Measurements from ENCODE around the gene WDR5. TPM values are rescaled to one million over a fixed set of nuclear protein-coding genes. Genes with fewer than 3 reads are reported as not detected.

Gene WDR5
- total and polyA plus RNA-seq, 7 donors = 10.8 to 33.6 (median 15.0) TPM

DNA sequence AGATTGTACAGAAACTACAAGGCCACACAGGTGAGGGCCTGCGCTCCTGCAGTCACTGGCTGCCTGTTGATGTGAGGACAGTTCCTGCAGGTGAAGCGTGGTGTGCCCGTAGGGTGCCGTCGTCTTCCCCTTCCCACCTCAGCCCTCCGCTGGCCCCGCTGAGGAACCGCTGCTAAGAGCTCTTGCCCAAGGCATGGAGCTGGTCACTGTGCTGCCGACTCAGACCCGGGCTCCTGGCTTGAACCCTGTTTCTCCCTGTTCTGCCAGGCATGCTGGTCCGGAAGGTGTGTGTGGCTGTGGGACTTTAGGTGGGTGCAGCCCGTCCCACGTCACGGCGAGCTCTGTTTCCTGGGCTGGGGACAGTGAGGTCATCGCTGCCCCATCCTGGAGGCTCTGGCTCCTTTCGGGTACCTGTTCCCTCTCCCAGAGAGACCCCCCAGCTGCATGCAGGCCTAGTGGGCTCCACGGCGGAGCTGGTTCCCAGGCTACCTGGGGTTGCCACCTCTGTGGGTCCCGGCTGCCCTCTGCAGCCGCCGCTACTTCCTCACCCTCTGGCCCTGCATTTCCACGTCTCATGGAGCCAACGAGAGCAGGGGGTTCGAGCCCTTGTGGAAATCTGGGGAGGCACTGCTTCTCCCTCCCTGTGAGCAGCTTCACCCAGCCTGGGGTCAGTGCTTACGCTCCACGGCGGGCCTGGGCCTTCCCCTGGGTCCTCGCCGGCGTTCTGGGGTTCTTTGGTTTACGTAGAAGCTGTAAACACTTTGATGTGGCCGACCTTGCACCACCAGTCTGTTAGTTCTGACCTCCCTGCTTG is 20.9 kb downstream of the WDR5 start:
- WGBS, 2 donors = 92 to 95% methylated on average over 33 of the region's 33 CpGs
- TF ChIP-seq EP300 (IDR thresholded peaks at IDR 0.05) (no peak), POLR2AphosphoS5 (IDR thresholded peaks at IDR 0.05) (no peak), POLR2A (IDR thresholded peaks at IDR 0.05) (no peak)
- TF ChIP-seq, protein P1, sequence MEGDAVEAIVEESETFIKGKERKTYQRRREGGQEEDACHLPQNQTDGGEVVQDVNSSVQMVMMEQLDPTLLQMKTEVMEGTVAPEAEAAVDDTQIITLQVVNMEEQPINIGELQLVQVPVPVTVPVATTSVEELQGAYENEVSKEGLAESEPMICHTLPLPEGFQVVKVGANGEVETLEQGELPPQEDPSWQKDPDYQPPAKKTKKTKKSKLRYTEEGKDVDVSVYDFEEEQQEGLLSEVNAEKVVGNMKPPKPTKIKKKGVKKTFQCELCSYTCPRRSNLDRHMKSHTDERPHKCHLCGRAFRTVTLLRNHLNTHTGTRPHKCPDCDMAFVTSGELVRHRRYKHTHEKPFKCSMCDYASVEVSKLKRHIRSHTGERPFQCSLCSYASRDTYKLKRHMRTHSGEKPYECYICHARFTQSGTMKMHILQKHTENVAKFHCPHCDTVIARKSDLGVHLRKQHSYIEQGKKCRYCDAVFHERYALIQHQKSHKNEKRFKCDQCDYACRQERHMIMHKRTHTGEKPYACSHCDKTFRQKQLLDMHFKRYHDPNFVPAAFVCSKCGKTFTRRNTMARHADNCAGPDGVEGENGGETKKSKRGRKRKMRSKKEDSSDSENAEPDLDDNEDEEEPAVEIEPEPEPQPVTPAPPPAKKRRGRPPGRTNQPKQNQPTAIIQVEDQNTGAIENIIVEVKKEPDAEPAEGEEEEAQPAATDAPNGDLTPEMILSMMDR (IDR thresholded peaks at IDR 0.05) = no peak
- no peaks in the 10 kb centered on the region for H3K9me3 ChIP-seq
- no peak overlapping the region for H3K4me3 ChIP-seq
- H3K27ac ChIP-seq = no peak overlapping the region
- intact Hi-C loops (cut with DNase I) = no loop called here
- peaks cover 30 to 74% (median 68%) of the 10 kb centered on the region in 4 donors for H3K36me3 ChIP-seq
- H3K27me3 ChIP-seq = no peaks in the 10 kb centered on the region
- H3K4me1 ChIP-seq = no peaks in the 10 kb centered on the region
- DNase-seq = no peak

DNA sequence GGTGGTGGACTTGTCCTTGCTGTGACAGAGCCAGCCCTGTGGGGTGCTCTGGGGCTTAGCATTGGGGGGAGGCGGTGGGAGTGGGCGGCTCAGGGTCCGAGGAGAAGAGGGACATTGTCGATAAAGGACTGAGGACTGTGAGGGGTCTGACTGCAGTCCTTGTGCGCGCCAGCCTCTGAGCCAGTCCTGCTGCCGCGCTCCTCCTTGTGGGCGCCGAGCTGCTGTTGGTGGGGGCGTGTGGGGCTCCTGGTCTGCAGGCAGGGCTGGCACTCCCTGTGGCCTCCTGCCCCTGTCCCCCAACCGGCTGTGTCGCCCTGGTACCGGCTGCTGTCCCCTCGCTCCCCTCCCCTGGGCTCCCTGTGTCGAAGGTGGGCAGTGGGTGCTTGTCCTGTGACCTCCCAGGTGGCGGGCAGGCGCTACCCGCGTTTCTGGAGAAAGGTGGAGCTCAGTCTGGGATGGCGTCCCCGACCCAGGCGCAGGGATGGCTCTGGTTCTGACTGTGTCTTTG is 21.6 kb downstream of the WDR5 start:
- Histone ChIP-seq H3K27ac (no peak overlapping the region), H3K36me3 (peaks cover 30 to 68% (median 63%) of the 10 kb centered on the region in 4 donors), H3K9me3 (no peaks in the 10 kb centered on the region), H3K4me1 (no peaks in the 10 kb centered on the region), H3K4me3 (no peak overlapping the region), H3K27me3 (no peaks in the 10 kb centered on the region)
- intact Hi-C loops (cut with DNase I) = no loop called here
- WGBS, 2 donors = 95 to 96% methylated on average over 23 of the region's 23 CpGs
- DNase-seq = no peak
- TF ChIP-seq, protein P1 (IDR thresholded peaks at IDR 0.05) = no peak
- TF ChIP-seq POLR2AphosphoS5 (IDR thresholded peaks at IDR 0.05) (no peak), EP300 (IDR thresholded peaks at IDR 0.05) (no peak), POLR2A (IDR thresholded peaks at IDR 0.05) (no peak)

DNA sequence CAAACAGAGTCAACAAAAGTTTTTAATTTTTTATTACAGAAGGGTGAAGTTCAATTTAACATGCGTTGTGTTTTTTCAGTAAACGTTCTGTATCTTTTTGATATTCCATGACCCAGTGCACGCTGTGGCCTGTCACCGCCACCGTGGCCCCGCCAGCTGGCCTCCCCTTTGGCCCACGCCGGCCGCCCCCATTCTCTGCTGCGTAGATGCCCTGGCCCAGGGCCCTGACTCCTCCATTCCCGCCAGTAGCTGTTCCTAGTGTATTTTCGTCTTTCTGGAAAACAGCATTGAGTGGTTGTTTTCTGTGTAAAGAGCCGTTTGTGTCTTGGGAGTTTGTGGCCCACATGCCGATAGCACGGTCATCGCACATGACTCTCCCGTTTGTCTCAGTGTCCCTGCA is 22.4 kb downstream of the WDR5 start:
- Histone ChIP-seq H3K9me3 (no peaks in the 10 kb centered on the region), H3K27me3 (no peaks in the 10 kb centered on the region), H3K27ac (no peak overlapping the region), H3K4me1 (peaks cover 0 to 8% (median 0%) of the 10 kb centered on the region in 4 donors), H3K4me3 (no peak overlapping the region), H3K36me3 (peaks cover 30 to 60% (median 59%) of the 10 kb centered on the region in 4 donors)
- intact Hi-C loops (cut with DNase I) = no loop called here
- DNase-seq = no peak
- TF ChIP-seq, protein P1 (IDR thresholded peaks at IDR 0.05) = no peak
- TF ChIP-seq POLR2AphosphoS5 (IDR thresholded peaks at IDR 0.05) = no peak
- TF ChIP-seq POLR2A (IDR thresholded peaks at IDR 0.05) = no peak
- TF ChIP-seq EP300 (IDR thresholded peaks at IDR 0.05) = no peak
- 84 to 91% methylated on average over 17 of the region's 17 CpGs for WGBS, 2 donors

DNA sequence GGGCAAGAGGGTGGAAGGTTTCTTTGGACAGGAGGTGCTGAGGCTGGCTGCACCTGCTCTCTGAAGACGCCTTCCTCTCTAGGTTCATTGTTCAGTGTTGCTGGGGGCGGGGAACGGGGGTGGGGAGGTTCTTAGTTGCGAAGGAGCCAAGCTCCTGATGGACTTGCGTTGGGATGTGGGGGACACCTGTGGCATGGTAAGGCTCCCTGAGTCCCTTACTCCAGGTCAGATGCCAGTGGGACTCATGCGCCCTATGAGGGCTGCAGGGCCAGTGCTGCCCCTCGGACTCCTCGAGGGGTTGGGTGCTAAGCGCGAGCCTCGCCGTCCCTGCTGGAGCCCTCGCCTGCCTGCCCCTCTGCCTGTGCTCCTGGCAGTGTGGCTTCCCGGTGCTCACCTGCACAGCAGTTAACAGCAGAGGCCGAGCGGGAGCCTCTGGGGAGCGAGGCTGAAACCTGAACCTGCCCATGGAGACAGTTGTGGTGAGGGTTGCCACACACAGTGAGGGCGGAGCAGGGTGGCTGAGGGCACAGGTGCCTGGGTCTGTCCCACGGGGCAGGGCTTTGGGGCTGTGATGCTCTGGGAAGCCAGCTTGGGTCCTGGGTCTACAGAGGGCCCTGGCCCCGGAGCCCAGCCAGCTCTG is 23.0 kb downstream of the WDR5 start:
- Histone ChIP-seq H3K27ac (no peak overlapping the region), H3K36me3 (peaks cover 27 to 53% (median 52%) of the 10 kb centered on the region in 4 donors)

More for the DNA sequence above, 23.0 kb downstream of the WDR5 start:
- whole genome bisulfite sequencing, 2 donors = 89 to 91% methylated on average over 20 of the region's 20 CpGs
- Histone ChIP-seq H3K9me3 (no peaks in the 10 kb centered on the region), H3K27me3 (no peaks in the 10 kb centered on the region), H3K4me1 (peaks cover 0 to 14% (median 0%) of the 10 kb centered on the region in 4 donors), H3K4me3 (no peak overlapping the region)
- intact Hi-C loops (cut with DNase I) = no loop called here
- TF ChIP-seq POLR2A (IDR thresholded peaks at IDR 0.05) = no peak
- TF ChIP-seq, protein P1 (IDR thresholded peaks at IDR 0.05) = no peak
- DNase-seq = no peak
